HG03280 (cell line): ENCODE data around the gene ING4.

Experiments
- ATAC-seq: cut with Tn5 transposase; IDR thresholded peaks from one replicate; pipeline ENCODE4 v1.9.1; 2021; ENCODE audit warnings: mild to moderate bottlenecking, moderate library complexity; ENCODE audit not compliant: unreplicated experiment

The ING4 gene

GRCh38 chr12:6688543-6688998 is 25.7 kb upstream of the ING4 start:
- ATAC-seq = peak; percentile 2

GRCh38 chr12:6685814-6686213 is 22.9 kb upstream of the ING4 start:
- ATAC-seq = no peak

- ATAC-seq = no peak
Measured at GRCh38 chr12:6684609-6685008, 21.7 kb upstream of the ING4 start.

GRCh38 chr12:6676962-6677361 is 14.0 kb upstream of the ING4 start:
- no peak for ATAC-seq

- ATAC-seq = no peak
Measured at GRCh38 chr12:6672143-6672542, 9.2 kb upstream of the ING4 start.

GRCh38 chr12:6667559-6668210 is 4.8 kb upstream of the ING4 start:
- ATAC-seq = no peak

GRCh38 chr12:6666211-6666610 is 3.3 kb upstream of the ING4 start:
- ATAC-seq = no peak

GRCh38 chr12:6664902-6665301 is 2.0 kb upstream of the ING4 start:
- no peak for ATAC-seq

GRCh38 chr12:6662602-6662905 is 365 bp downstream of the ING4 start:
- ATAC-seq = no peak

- no peak for ATAC-seq
Measured at GRCh38 chr12:6653987-6654386, 8.9 kb downstream of the ING4 start.

- no peak for ATAC-seq
Measured at GRCh38 chr12:6653342-6653741, 9.6 kb downstream of the ING4 start.

- ATAC-seq = no peak
Measured at GRCh38 chr12:6652391-6652790, 10.5 kb downstream of the ING4 start.

- no peak for ATAC-seq
Measured at GRCh38 chr12:6650832-6651231, 12.1 kb downstream of the ING4 start.

- ATAC-seq = peak; percentile 75
Measured at GRCh38 chr12:6647083-6647604, 15.8 kb downstream of the ING4 start, which contains the start of gene ACRBP. ACRBP (minus strand) TSS chr12:6647432; CDS start chr12:6647366, 66 bp downstream.

- no peak for ATAC-seq
Measured at GRCh38 chr12:6646276-6647082, 16.4 kb downstream of the ING4 start.

- no peak for ATAC-seq
Measured at GRCh38 chr12:6644903-6645302, 18.0 kb downstream of the ING4 start.

GRCh38 chr12:6644257-6644596 is 18.7 kb downstream of the ING4 start:
- ATAC-seq = no peak

- ATAC-seq = no peak
Measured at GRCh38 chr12:6643569-6644256, 19.2 kb downstream of the ING4 start.

GRCh38 chr12:6641131-6641530 is 21.8 kb downstream of the ING4 start:
- no peak for ATAC-seq

GRCh38 chr12:6640497-6640896 is 22.4 kb downstream of the ING4 start:
- no peak for ATAC-seq

- ATAC-seq = no peak
Measured at GRCh38 chr12:6639151-6639801, 23.6 kb downstream of the ING4 start.
